IMR-90 (cell line): ENCODE measurements around the gene SKA2.
A peak's percentile ranks its signal among the peaks of the same experiment; 100 is the strongest.

Source experiments
- CEBPB ChIP-seq: IDR thresholded peaks from 2 replicates; pipeline ENCODE4 v1.6.1; 2012; ENCODE audit warnings: low read depth, low read length, improper control_type of control experiment
- CHD1 ChIP-seq: IDR thresholded peaks from 2 replicates; pipeline ENCODE4 v1.6.1; 2012; ENCODE audit warnings: low read depth, low read length, improper control_type of control experiment
- FOS ChIP-seq: fragments of 150-350 bp; IDR thresholded peaks from 2 replicates; pipeline ENCODE4 v1.6.1; 2016; ENCODE audit warnings: low read depth, low read length
- MAFK ChIP-seq: IDR thresholded peaks from 2 replicates; pipeline ENCODE4 v1.6.1; 2012; ENCODE audit warnings: low read depth, low read length, improper control_type of control experiment
- MXI1 ChIP-seq: IDR thresholded peaks from 2 replicates; pipeline ENCODE4 v1.6.1; 2012; ENCODE audit warnings: low read depth, mild to moderate bottlenecking, low read length, moderate library complexity, borderline replicate concordance
- POLR2A ChIP-seq: IDR thresholded peaks from 2 replicates; pipeline ENCODE4 v1.6.1; 2012; ENCODE audit warnings: mild to moderate bottlenecking, low read depth, low read length
- RAD21 ChIP-seq: IDR thresholded peaks from 2 replicates; pipeline ENCODE4 v1.6.1; 2012; ENCODE audit warnings: low read length, improper control_type of control experiment
- RCOR1 ChIP-seq: IDR thresholded peaks from 2 replicates; pipeline ENCODE4 v1.6.1; 2012; ENCODE audit warnings: mild to moderate bottlenecking, low read length, improper control_type of control experiment; ENCODE audit not compliant: insufficient replicate concordance
- RFX5 ChIP-seq: IDR thresholded peaks from 2 replicates; pipeline ENCODE4 v1.8.0; 2012; ENCODE audit warnings: low read depth, mild to moderate bottlenecking, low read length, moderate library complexity
- SMC3 ChIP-seq: fragments of 150-350 bp; IDR thresholded peaks from 2 replicates; pipeline ENCODE4 v1.6.1; 2016; ENCODE audit warnings: low read depth, mild to moderate bottlenecking, antibody characterized with exemption, low read length, moderate library complexity
- TF ChIP-seq, protein P1 (sequence below): conservative IDR thresholded peaks from 2 replicates; pipeline ENCODE4 v1.5.1; 2012; ENCODE audit warnings: mild to moderate bottlenecking, low read depth, low read length, improper control_type of control experiment
- TF ChIP-seq, protein P2 (sequence below): fragments of 150-350 bp; IDR thresholded peaks from 2 replicates; pipeline ENCODE4 v1.6.1; 2016; ENCODE audit warnings: low read depth, mild to moderate bottlenecking, low read length, moderate library complexity, borderline replicate concordance

DNA sequence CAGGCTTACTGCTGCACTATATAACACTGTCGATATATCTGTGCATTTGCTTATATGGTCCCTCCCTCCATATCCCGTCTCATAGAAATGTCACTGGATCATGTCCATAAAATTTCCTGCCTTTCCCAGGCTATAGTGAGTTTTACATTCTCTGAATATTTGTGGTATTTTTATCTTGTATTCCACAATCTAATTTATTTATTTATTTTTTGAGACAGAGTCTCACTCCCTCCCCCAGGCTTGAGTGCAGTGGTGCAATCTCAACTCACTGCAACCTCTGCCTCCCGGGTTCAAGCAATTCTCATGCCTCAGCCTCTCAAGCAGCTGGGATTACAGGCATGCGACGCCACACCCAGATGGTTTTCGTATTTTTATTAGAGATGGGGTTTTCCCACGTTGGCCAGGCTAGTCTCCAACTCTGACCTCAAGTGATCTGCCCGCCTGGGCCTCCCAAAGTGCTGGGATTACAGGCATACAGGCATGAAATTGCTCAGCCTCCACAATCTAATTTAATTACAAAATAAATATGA lies 61.2 kb downstream of the SKA2 start:
- TF ChIP-seq RFX5 (no peak), CHD1 (no peak), FOS (peak; percentile 41; the same call in 1 of the 2 replicates), RCOR1 (peak; percentile 55), POLR2A (no peak; the same call in 1 of the 2 replicates), SMC3 (no peak), CEBPB (peak; percentile 95), MAFK (peak; percentile 13; the same call in 1 of the 2 replicates), RAD21 (no peak), MXI1 (no peak)
- TF ChIP-seq, protein P1, sequence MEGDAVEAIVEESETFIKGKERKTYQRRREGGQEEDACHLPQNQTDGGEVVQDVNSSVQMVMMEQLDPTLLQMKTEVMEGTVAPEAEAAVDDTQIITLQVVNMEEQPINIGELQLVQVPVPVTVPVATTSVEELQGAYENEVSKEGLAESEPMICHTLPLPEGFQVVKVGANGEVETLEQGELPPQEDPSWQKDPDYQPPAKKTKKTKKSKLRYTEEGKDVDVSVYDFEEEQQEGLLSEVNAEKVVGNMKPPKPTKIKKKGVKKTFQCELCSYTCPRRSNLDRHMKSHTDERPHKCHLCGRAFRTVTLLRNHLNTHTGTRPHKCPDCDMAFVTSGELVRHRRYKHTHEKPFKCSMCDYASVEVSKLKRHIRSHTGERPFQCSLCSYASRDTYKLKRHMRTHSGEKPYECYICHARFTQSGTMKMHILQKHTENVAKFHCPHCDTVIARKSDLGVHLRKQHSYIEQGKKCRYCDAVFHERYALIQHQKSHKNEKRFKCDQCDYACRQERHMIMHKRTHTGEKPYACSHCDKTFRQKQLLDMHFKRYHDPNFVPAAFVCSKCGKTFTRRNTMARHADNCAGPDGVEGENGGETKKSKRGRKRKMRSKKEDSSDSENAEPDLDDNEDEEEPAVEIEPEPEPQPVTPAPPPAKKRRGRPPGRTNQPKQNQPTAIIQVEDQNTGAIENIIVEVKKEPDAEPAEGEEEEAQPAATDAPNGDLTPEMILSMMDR: no peak
- TF ChIP-seq, protein P2, sequence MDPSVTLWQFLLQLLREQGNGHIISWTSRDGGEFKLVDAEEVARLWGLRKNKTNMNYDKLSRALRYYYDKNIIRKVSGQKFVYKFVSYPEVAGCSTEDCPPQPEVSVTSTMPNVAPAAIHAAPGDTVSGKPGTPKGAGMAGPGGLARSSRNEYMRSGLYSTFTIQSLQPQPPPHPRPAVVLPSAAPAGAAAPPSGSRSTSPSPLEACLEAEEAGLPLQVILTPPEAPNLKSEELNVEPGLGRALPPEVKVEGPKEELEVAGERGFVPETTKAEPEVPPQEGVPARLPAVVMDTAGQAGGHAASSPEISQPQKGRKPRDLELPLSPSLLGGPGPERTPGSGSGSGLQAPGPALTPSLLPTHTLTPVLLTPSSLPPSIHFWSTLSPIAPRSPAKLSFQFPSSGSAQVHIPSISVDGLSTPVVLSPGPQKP: no peak
